Left ventricle myocardium inferior (tissue), 1 donor: Measurements from ENCODE around the gene WWC2. TPM values are rescaled to one million over a fixed set of nuclear protein-coding genes. Genes with fewer than 3 reads are reported as not detected.
A peak's percentile ranks its signal among the peaks of the same experiment; 100 is the strongest.

Experiments
- DNase-seq: peaks from one replicate; pipeline ENCODE4 v3.0.0-alpha.2; 2020
- H3K27ac ChIP-seq: fragments of 200-600 bp; replicated peaks from 2 replicates; pipeline ENCODE4 v1.8.0; 2021
- H3K27me3 ChIP-seq: fragments of 200-600 bp; 2 replicates; pipeline ENCODE4 v1.8.0; 2021; ENCODE audit warnings: low read depth
- H3K36me3 ChIP-seq: fragments of 200-600 bp; 2 replicates; pipeline ENCODE4 v1.8.0; 2021
- H3K4me1 ChIP-seq: fragments of 200-600 bp; 2 replicates; pipeline ENCODE4 v1.8.0; 2021
- H3K4me3 ChIP-seq: fragments of 200-600 bp; 2 replicates; pipeline ENCODE4 v1.8.0; 2021; ENCODE audit warnings: mild to moderate bottlenecking, moderate library complexity
- H3K9me3 ChIP-seq: fragments of 200-600 bp; replicated peaks from 2 replicates; pipeline ENCODE4 v1.8.0; 2021
- CTCF ChIP-seq: fragments of 200-600 bp; IDR thresholded peaks from 2 replicates; pipeline ENCODE4 v1.8.0; 2021; ENCODE audit warnings: antibody characterized with exemption, mild to moderate bottlenecking, borderline replicate concordance
- intact Hi-C: fragments of 100-400 bp; cut with micrococcal nuclease; formaldehyde crosslinking; loops from one replicate; pipeline ENCODE4 v1.11.0; 2022
- total RNA-seq: library from RNA; stranded (reverse); fragmentation: NEBNext Ultra II Directional; extraction: Animal tissue kit (Norgen Biotek cat#: 25700); gene quantifications from one replicate; pipeline ENCODE4 v1.2.1, GENCODE V29; 2021
- donor health status: DM: no; HTN: yes; CAD: no; lungs with severe emphysema.

Gene WWC2
- total RNA-seq, 1 donor from 2014 or later = 42.3 TPM

GRCh38 chr4:183100298-183100599 lies 1.2 kb downstream of the WWC2 start:
- Histone ChIP-seq H3K4me1 (peaks cover 63% of the 10 kb centered on the region), H3K27ac (peak overlapping the region; percentile 98), H3K4me3 (peak overlapping the region; percentile 78), H3K9me3 (no peaks in the 10 kb centered on the region), H3K36me3 (no peaks in the 10 kb centered on the region), H3K27me3 (no peaks in the 10 kb centered on the region)
- intact Hi-C loops = no loop called here
- no peak for TF ChIP-seq CTCF
- DNase-seq = no peak

- Histone ChIP-seq H3K27me3 (no peaks in the 10 kb centered on the region), H3K36me3 (no peaks in the 10 kb centered on the region), H3K4me1 (peaks cover 63% of the 10 kb centered on the region), H3K9me3 (no peaks in the 10 kb centered on the region), H3K4me3 (peak overlapping the region; percentile 78), H3K27ac (no peak overlapping the region)
- no peak for DNase-seq
- intact Hi-C loops = no loop called here
- no peak for TF ChIP-seq CTCF
These were observed 1.8 kb downstream of the WWC2 start for GRCh38 chr4:183100827-183101226.

- Histone ChIP-seq H3K27ac (no peak overlapping the region), H3K4me3 (no peak overlapping the region), H3K4me1 (peaks cover 67% of the 10 kb centered on the region), H3K27me3 (no peaks in the 10 kb centered on the region), H3K36me3 (no peaks in the 10 kb centered on the region), H3K9me3 (no peaks in the 10 kb centered on the region)
- DNase-seq = no peak
- no peak for TF ChIP-seq CTCF
- intact Hi-C loops = no loop called here
These were observed 3.0 kb downstream of the WWC2 start for GRCh38 chr4:183101956-183102480.

GRCh38 chr4:183105092-183105491 lies 6.0 kb downstream of the WWC2 start:
- H3K36me3 ChIP-seq = no peaks in the 10 kb centered on the region
- intact Hi-C loops = no loop called here
- peaks cover 46% of the 10 kb centered on the region for H3K4me1 ChIP-seq
- no peaks in the 10 kb centered on the region for H3K9me3 ChIP-seq
- DNase-seq = no peak
- no peak overlapping the region for H3K4me3 ChIP-seq
- no peaks in the 10 kb centered on the region for H3K27me3 ChIP-seq
- H3K27ac ChIP-seq = no peak overlapping the region
- no peak for TF ChIP-seq CTCF

- Histone ChIP-seq H3K4me1 (peaks cover 44% of the 10 kb centered on the region), H3K4me3 (no peak overlapping the region), H3K9me3 (no peaks in the 10 kb centered on the region), H3K36me3 (no peaks in the 10 kb centered on the region), H3K27me3 (no peaks in the 10 kb centered on the region), H3K27ac (no peak overlapping the region)
- no peak for TF ChIP-seq CTCF
- DNase-seq = no peak
- intact Hi-C loops = no loop called here
These were observed 7.8 kb downstream of the WWC2 start for GRCh38 chr4:183106839-183107238.
